Nephron (organoid): Measurements from ENCODE around the gene LRRC4C.

Source experiments
- H3K27ac Mint-ChIP-seq, 3 experiments: 2 replicates each; pipeline ENCODE4 v1.8.0; 2020; ENCODE audit warnings: mixed read lengths in 3 of 3, mild to moderate bottlenecking in 2 of 3, moderate library complexity in 1 of 3
- H3K27me3 Mint-ChIP-seq: 2 replicates; pipeline ENCODE4 v1.8.0; 2021; ENCODE audit warnings: low read depth, mild to moderate bottlenecking, moderate library complexity, mixed read lengths
- H3K36me3 Mint-ChIP-seq: 2 replicates; pipeline ENCODE4 v1.8.0; 2020; ENCODE audit warnings: low read depth, mixed read lengths
- H3K4me1 Mint-ChIP-seq: 2 replicates; pipeline ENCODE4 v1.8.0; 2020; ENCODE audit warnings: mixed read lengths
- H3K4me3 Mint-ChIP-seq, 3 experiments: 2 replicates each; pipeline ENCODE4 v1.8.0; 2020; ENCODE audit warnings: mild to moderate bottlenecking in 3 of 3, mixed read lengths in 3 of 3, moderate library complexity in 2 of 3
- H3K9me3 Mint-ChIP-seq: 2 replicates; pipeline ENCODE4 v1.8.0; 2020; ENCODE audit warnings: mixed read lengths
- TF ChIP-seq, protein P1 (sequence below), 3 experiments: fragments of 200-600 bp; sonication (generic); IDR thresholded peaks; one replicate each; pipeline ENCODE4 v1.5.0; 2021; ENCODE audit warnings: antibody characterized with exemption in 3 of 3; ENCODE audit not compliant: unreplicated experiment in 3 of 3

The LRRC4C gene

DNA sequence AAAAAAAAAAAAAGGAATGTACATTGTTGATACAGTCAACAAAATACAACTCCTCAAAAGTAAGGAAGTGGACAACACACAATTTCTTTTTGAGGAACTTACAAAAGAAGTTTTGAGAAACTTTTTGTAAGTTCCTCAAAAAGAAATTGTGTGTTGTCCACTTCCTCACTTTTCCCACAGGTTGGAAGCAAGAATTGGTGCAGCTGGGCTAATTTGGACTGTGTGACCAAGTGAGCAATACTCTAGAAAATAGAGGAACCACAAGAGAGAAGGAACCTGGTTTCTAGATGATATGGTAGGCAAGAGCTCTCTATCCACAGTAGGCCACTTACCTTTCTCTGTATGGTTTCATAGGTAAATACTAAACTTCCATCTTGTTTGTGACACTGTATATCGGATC, 1053.8 kb downstream of the LRRC4C start:
- H3K27ac Mint-ChIP-seq, result no peak overlapping the region
- TF ChIP-seq, protein P1, sequence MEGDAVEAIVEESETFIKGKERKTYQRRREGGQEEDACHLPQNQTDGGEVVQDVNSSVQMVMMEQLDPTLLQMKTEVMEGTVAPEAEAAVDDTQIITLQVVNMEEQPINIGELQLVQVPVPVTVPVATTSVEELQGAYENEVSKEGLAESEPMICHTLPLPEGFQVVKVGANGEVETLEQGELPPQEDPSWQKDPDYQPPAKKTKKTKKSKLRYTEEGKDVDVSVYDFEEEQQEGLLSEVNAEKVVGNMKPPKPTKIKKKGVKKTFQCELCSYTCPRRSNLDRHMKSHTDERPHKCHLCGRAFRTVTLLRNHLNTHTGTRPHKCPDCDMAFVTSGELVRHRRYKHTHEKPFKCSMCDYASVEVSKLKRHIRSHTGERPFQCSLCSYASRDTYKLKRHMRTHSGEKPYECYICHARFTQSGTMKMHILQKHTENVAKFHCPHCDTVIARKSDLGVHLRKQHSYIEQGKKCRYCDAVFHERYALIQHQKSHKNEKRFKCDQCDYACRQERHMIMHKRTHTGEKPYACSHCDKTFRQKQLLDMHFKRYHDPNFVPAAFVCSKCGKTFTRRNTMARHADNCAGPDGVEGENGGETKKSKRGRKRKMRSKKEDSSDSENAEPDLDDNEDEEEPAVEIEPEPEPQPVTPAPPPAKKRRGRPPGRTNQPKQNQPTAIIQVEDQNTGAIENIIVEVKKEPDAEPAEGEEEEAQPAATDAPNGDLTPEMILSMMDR (IDR thresholded peaks at IDR 0.05; ENCODE audit: unreplicated experiment in 3 of 3), result no peak
- H3K4me1 Mint-ChIP-seq, result peaks cover 29% of the 10 kb centered on the region
- no peaks in the 10 kb centered on the region for H3K27me3 Mint-ChIP-seq
- H3K4me3 Mint-ChIP-seq, result no peak overlapping the region
- H3K9me3 Mint-ChIP-seq, result no peaks in the 10 kb centered on the region
- H3K36me3 Mint-ChIP-seq, result no peaks in the 10 kb centered on the region

GRCh38 chr11:40403321-40403720, 1056.1 kb downstream of the LRRC4C start:
- no peak overlapping the region for H3K4me3 Mint-ChIP-seq
- peaks cover 29% of the 10 kb centered on the region for H3K4me1 Mint-ChIP-seq
- H3K9me3 Mint-ChIP-seq, result no peaks in the 10 kb centered on the region
- no peak overlapping the region for H3K27ac Mint-ChIP-seq
- TF ChIP-seq, protein P1 (IDR thresholded peaks at IDR 0.05; ENCODE audit: unreplicated experiment in 3 of 3), result no peak
- H3K27me3 Mint-ChIP-seq, result no peaks in the 10 kb centered on the region
- no peaks in the 10 kb centered on the region for H3K36me3 Mint-ChIP-seq

GRCh38 chr11:40401132-40401853, 1058.2 kb downstream of the LRRC4C start:
- Mint-ChIP-seq H3K4me3 (no peak overlapping the region), H3K36me3 (no peaks in the 10 kb centered on the region), H3K27me3 (no peaks in the 10 kb centered on the region), H3K9me3 (no peaks in the 10 kb centered on the region), H3K4me1 (peaks cover 22% of the 10 kb centered on the region), H3K27ac (peak overlapping the region in 1 of 3 experiments; percentile 46)
- TF ChIP-seq, protein P1 (IDR thresholded peaks at IDR 0.05; ENCODE audit: unreplicated experiment in 3 of 3), result no peak

GRCh38 chr11:40397141-40397540, 1062.3 kb downstream of the LRRC4C start:
- TF ChIP-seq, protein P1 (IDR thresholded peaks at IDR 0.05; ENCODE audit: unreplicated experiment in 3 of 3), result no peak
- no peak overlapping the region for H3K4me3 Mint-ChIP-seq
- H3K4me1 Mint-ChIP-seq, result peaks cover 11% of the 10 kb centered on the region
- no peaks in the 10 kb centered on the region for H3K36me3 Mint-ChIP-seq
- no peaks in the 10 kb centered on the region for H3K27me3 Mint-ChIP-seq
- no peaks in the 10 kb centered on the region for H3K9me3 Mint-ChIP-seq
- peak overlapping the region in 1 of 3 experiments; percentile 3 for H3K27ac Mint-ChIP-seq

- Mint-ChIP-seq H3K27me3 (no peaks in the 10 kb centered on the region), H3K4me3 (no peak overlapping the region), H3K4me1 (peaks cover 6% of the 10 kb centered on the region), H3K27ac (no peak overlapping the region), H3K9me3 (no peaks in the 10 kb centered on the region), H3K36me3 (no peaks in the 10 kb centered on the region)
- TF ChIP-seq, protein P1 (IDR thresholded peaks at IDR 0.05; ENCODE audit: unreplicated experiment in 3 of 3), result no peak
Measured at GRCh38 chr11:40393511-40393910, 1065.9 kb downstream of the LRRC4C start.

GRCh38 chr11:40391679-40392078, 1067.8 kb downstream of the LRRC4C start:
- Mint-ChIP-seq H3K27me3 (no peaks in the 10 kb centered on the region), H3K4me3 (no peak overlapping the region)
- TF ChIP-seq, protein P1 (IDR thresholded peaks at IDR 0.05; ENCODE audit: unreplicated experiment in 3 of 3), result no peak

More at GRCh38 chr11:40391679-40392078, 1067.8 kb downstream of the LRRC4C start:
- Mint-ChIP-seq H3K36me3 (no peaks in the 10 kb centered on the region), H3K27ac (no peak overlapping the region), H3K4me1 (no peaks in the 10 kb centered on the region), H3K9me3 (no peaks in the 10 kb centered on the region)
